Epithelial cell of esophagus (primary cell): ENCODE measurements around the gene SYT5.

Experiments
- DNase-seq: peaks from one replicate; pipeline ENCODE4 v3.0.0; 2010; ENCODE audit warnings: low read depth
- H3K4me3 ChIP-seq: 2 replicates; pipeline ENCODE4 v1.5.1; 2011; ENCODE audit warnings: mild to moderate bottlenecking, low read length, control low read depth
- CTCF ChIP-seq: IDR thresholded peaks from 2 replicates; pipeline ENCODE4 v1.5.1; 2011; ENCODE audit warnings: low read depth, mild to moderate bottlenecking, low read length, control low read depth, inconsistent platforms; ENCODE audit not compliant: insufficient read depth; ENCODE audit errors: missing control alignments

The SYT5 gene

DNA sequence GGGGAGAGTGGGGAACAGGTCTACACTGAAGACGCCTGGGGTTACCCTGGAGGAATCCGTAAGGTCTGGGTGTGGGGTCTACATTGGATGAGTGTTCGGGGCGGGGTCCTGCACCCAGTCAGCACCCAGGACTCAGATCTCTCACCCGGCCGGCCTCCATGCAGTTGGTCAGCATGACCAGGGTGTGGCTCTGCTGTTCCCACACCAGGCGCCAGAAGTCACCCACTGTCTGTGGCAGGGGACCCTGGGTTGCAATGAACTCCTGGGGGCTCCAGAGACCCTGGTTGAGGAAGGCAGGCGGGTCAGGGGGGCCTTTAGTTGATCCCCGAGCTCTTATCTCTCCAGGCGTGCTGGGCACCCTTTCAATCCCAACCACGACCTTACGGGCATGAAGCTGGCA is 6.0 kb upstream of the SYT5 start:
- no peak overlapping the region for H3K4me3 ChIP-seq
- no peak for TF ChIP-seq CTCF
- no peak for DNase-seq

DNA sequence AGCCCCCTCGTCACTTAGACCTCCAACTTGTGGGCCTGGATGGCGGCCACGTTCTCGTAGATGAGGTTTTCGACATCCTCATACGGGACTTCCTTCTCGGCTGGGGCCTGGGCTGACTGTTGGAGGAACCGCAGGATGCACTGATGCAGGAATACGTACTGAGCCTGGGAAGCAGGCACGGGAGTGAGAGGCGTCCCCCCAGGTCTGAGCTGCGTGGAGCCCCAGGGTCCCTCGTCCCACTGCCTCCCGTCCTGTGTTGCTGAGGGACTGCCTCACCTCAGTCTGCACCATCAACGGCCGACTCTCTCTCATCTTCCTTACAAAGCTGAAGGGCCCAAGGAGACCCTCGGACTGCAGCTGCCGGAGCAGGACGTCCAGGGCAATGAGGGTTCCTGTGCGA is 1.7 kb upstream of the SYT5 start:
- no peak for TF ChIP-seq CTCF
- no peak overlapping the region for H3K4me3 ChIP-seq
- no peak for DNase-seq

DNA sequence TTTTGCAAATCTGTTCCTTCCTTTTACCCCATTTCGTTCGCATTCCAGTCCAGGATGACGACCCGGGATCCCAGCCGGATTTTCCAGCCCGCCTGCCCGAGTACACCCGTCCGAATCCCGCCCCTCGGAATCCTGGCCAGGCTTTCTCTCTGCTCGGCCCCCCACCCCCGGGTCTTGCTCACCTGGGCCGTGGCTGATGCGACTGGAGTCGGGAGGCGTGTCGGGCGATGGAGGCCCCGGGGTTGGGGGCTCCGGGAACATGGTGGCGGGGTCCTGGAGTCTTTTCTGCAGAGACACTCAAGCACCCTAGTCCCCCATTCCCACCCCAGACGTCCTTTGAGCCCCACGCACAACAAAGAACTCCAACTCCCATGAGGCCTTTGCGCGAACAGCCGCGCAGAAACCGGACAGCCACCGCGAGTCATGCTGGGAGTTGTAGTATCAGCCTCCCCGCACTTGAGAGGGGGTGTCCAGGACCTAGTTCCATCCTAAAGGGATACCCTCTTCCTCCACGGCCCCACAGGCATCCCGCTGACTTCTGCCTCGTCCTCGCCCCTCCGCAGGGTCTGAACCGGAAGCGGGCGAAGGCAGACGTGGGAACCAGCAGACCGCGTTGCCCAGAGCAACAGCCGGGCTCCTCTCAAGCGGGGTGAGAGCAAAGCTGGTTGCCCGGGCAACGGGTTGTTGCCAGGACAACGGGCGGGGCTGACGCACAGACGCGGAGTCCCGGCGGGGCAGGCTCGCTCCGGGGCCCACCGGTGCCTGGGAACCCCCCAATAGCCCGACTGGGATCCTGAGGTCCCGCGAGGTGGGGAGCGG is 1.1 kb downstream of the SYT5 start:
- peak; percentile 72 for DNase-seq
- TF ChIP-seq CTCF = no peak
- H3K4me3 ChIP-seq = peak overlapping the region; percentile 20

DNA sequence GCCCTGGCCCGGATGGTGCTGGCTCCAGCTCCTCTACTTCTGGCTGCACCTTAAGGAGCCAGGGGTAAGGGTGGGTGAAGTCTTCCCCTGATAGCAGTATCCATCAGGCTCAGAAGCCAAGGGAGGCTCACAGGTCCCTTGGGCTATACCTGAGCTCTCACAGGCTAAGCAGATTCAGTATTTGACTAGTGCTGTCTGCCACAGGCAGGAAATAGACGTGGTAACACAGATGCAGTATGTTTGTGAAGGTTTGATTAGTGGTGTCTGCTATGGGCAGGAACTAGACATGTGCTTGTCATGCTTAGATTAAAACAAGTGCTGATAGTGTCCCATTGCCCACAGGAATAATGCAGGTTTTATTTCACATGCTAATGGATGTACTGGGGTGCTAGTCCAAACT is 4.0 kb downstream of the SYT5 start:
- no peak overlapping the region for H3K4me3 ChIP-seq
- no peak for TF ChIP-seq CTCF
- DNase-seq = peak; percentile 39

- no peak overlapping the region for H3K4me3 ChIP-seq
- no peak for DNase-seq
- no peak for TF ChIP-seq CTCF
Observed at GRCh38 chr19:55175117-55175867, 4.8 kb downstream of the SYT5 start.

DNA sequence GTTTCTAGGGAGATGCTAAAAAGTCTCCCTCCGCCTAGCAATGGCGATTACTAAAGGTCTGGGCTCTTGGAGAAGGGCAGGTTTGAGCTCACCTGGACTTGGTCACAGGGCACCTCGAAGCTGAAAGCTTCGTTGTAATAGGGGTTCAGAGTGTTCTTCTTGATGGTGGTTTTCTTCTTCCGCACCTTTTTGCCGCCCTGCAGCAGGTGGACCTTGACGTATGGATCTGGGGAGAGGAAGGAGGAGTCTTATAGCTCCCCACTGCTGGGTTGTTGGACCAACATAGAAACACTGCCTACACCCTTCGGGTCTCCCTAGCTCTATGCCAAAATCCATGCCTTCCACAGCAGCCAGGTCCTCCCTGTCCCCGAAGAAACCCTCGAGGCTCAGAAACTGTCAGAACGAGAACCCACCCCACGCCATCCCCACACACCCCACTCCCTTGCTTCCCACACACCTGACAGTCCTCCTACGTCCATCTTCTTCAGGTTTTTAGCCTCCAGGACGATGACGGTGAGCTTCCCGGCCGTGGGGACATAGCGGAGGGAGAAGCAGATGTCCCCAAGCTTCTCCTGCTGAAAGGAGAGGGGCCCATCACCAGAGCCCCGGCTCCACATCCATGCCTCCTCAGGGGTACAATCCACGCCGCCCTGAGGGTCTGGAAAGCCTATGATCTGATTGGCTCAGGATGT is 5.5 kb downstream of the SYT5 start:
- DNase-seq = no peak
- H3K4me3 ChIP-seq = no peak overlapping the region

More for the DNA sequence above, 5.5 kb downstream of the SYT5 start:
- TF ChIP-seq CTCF = no peak
